NCI-H2227 (cell line): ENCODE measurements around the gene MKX.

Experiments
- DNase-seq: peaks from one replicate; lab custom pipeline; 2025; ENCODE audit not compliant: unreplicated experiment; lab: John Stamatoyannopoulos, UW

Gene MKX

DNA sequence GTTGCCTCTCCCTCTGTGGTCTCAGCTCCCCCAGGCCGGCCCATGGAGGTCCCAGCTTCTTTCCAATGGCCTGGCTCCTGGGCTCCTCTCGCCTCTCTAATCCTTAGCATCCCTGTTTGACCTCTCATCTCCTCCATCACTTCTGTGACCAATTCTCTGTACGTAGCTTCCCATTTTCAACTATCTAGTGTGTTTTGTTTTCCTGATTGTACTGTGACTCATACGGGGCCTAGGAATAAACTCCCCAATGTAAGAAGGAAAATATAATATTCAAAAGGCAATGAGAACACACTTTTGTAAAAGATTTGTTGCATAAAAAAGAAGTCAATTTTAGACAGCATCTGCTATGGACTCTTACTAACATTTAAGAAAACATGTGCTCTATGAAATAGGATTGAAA lies 90.3 kb downstream of the MKX start:
- no peak for DNase-seq

- DNase-seq: no peak
Observed at GRCh38 chr10:27654284-27654683, 91.3 kb downstream of the MKX start.

DNA sequence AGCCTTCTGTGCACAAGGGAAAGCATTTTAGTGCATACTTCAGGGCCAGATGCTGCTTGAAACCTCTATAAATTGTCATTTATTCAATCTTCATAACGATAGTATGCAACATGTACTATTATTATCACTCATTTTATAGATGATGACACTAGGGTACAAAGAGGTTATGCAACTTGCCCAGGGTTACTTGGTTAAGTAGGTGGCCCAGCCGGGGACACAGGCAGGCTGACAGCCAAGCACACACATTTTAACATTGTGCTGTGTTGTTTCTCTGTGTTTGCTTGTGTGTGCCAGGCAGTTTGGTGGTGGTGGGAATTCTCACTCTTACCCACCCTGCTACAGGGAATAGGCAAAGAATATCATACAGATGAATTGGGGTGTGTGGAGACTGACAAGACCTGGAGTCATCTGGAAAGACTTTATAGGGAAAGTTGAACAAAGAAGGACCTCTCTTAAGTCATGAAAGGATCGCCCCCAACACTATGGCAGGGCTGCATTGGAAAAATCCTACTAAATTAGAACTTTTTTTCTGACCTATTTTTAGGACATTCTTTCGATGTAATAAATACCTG lies 98.9 kb downstream of the MKX start:
- DNase-seq: no peak

DNA sequence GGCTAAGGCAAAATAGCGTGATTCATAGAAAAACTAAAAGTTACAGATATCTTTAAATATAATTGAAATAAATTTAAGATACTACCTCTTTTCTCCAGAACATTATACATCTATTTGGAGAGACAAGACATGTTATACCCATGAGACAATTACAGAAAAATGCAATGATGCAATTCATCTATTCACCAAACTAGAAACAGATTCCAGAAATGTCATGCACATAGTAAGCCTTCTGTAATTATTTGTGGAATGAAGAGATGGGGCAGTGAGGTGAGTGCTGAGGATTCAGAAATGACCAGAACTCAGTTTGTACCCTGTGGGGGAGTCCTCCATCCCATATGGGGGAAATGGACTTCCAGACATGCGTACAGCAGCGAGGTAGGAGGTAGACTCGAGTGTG lies 99.4 kb downstream of the MKX start:
- DNase-seq: no peak

- no peak for DNase-seq
Observed at GRCh38 chr10:27644307-27644939, 101.2 kb downstream of the MKX start.

GRCh38 chr10:27643301-27643700 lies 102.3 kb downstream of the MKX start:
- no peak for DNase-seq

- DNase-seq: no peak
Observed at GRCh38 chr10:27642023-27642589, 103.5 kb downstream of the MKX start.

DNA sequence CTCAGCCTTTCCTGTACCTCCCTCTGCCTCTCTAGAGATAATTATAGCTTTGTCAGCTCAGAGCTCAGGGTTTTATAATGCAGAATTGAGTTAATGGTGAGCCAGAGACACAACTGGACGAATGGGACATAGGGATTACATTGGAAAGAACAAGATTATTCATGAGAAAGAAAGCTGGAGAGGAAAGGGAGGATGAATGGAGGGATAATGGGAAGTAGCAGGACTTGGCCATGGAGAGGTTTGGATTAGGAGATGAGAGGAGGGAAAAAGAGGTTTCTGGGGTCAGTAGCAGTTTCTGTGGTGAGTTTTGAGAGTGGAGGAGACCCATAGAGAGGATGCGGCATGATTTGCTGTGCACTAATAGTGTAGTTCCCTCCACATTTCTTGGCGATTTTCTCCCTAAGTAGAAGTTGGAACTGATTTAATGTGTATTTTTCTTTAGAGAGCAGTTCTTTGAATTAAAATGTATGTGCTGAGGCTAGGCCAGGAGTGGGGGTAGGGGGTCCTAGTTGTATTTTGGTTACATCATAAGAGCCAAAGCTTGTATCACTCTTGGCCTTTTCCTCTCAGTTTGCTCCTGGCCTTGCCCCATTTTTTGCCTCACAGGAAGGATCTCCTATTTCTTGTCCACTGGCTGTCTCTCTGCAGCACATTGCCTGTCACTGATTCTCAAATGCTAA lies 107.4 kb downstream of the MKX start:
- no peak for DNase-seq

GRCh38 chr10:27637601-27638000 lies 108.0 kb downstream of the MKX start:
- DNase-seq: no peak

- no peak for DNase-seq
Observed at GRCh38 chr10:27636816-27637215, 108.8 kb downstream of the MKX start.

DNA sequence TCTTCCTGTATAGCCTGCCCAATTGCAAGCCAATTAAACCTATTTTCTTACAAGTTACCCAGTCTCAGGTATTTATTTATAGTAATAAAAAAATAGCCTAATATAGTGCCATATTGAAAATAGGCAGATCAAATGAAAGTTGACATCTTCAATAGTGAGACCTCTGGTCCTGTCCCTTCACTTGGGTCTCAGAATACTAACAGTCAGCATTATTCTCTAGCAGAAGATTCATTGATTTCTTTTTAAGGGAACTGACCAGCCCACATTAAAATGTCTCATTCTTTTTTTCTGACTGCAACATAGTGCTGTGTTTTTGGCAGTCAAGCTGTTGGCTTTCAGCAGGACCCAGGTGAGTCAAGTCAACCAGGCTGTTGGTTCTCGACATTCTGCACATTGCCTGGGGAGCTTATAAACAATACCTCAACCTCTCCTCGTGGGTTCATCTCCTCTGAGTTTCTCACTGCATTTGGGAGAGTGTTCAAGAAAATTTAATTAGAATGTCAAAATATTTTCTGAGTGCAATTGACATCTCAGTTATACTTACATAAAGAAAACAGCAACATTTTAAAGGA lies 109.8 kb downstream of the MKX start:
- no peak for DNase-seq

GRCh38 chr10:27635290-27635689 lies 110.3 kb downstream of the MKX start:
- no peak for DNase-seq

- no peak for DNase-seq
Observed at GRCh38 chr10:27628621-27629020, 117.0 kb downstream of the MKX start.

DNA sequence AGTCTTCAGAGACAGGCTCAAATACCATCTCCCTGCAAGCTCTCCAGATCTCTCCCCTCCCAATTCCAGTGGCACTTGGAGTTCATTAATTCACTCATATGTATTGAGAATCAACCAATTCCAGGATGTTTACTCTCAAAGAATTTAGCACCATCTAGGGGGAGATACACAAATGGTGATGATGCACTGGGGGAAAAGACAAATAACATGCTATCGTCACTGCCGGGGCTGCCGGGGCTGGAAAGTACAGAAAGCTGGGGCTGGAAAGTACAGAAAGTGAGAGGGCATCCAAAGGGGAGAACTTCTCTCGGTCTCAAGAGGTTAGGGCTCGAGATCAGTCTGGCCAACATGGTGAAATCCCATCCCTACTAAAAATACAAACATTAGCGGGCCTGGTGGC lies 118.7 kb downstream of the MKX start:
- DNase-seq: no peak

GRCh38 chr10:27625452-27626211 lies 120.0 kb downstream of the MKX start:
- DNase-seq: no peak

GRCh38 chr10:27624941-27625340 lies 120.7 kb downstream of the MKX start:
- DNase-seq: no peak
